GM19372 (cell line): ENCODE data around the gene APOD.
"Not testable (repeated sequence)": the region's sequence is repeated elsewhere in the genome, so short reads cannot be mapped to it uniquely, and the experiment has no call there.

Experiments used
- ATAC-seq: cut with Tn5 transposase; IDR thresholded peaks from one replicate; pipeline ENCODE4 v1.9.1; 2021; ENCODE audit warnings: mild to moderate bottlenecking, low read depth, moderate library complexity; ENCODE audit not compliant: unreplicated experiment

The APOD gene

DNA sequence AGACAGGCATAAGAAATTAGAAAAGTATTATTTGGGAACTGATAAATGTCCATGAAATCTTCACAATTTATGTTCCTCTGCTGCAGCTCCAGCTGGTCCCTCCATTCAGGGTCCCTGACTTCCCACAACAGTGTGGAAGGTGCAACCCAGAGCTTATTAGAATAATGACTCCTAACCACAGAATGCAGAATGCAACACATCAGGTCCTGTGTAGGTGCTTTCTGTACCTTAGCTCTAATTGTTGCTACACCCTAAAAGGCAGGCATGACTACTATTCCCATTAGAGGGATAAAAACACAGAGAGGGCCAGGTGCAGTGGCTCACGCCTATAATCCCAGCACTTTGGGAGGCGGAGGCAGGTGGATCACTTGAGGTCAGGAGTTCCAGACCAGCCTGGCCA lies 6.6 kb upstream of the APOD start:
- ATAC-seq = not testable (repeated sequence)

DNA sequence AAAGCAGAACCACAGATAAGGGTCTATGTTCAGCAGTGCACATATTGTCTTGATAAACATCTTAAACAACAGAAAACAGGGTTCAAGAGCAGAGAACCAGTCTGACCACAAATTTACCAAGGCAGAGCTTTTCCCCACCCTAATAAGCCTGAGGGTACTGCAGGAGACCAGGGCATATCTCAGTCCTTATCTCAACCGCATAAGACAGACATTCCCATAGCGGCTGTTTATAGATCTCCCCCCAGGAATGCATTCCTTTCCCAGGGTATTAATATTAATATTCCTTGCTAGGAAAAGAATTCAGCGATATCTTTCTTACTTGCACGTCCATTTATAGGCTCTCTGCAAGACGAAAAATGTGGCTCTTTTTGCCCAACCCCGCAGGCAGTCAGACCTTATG lies 6.1 kb upstream of the APOD start:
- not testable (repeated sequence) for ATAC-seq

DNA sequence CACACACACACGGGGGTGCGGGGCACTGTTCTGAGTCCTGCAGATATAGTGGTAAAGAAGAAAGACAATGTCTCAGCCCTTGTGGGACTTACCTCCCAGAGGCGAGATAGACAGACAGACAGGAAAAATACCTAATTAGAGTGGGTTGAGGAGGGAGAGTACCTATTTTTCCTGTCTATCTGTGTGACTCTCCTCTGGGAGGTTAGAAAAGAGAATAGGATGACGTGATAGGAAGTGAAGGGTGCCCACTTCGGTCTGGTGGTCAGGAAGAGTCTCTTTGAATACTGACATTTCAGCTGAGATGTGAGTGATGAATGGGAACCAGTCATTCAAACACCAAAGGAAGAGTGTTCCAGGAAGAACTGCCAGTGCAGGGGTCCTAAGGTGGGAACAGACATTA lies 4.1 kb upstream of the APOD start:
- ATAC-seq = no peak

DNA sequence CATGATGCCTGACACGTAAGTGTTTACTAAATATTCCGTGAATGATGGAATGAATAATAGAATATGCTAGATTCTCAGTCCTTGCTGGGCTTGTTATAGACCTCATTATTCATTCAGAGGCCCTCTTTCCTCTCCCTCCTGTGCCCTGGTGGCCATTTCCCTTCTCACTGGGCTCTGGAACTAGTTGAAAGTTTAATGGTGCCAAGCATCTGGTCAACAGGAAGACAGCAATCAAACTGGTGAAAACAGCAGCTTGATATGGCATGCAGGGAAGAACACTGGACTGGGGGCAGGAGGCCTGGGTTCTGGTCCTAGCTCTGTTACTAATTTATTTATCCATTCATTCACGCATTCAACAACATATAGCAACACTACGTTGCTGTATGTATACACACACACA lies 3.7 kb upstream of the APOD start:
- no peak for ATAC-seq

DNA sequence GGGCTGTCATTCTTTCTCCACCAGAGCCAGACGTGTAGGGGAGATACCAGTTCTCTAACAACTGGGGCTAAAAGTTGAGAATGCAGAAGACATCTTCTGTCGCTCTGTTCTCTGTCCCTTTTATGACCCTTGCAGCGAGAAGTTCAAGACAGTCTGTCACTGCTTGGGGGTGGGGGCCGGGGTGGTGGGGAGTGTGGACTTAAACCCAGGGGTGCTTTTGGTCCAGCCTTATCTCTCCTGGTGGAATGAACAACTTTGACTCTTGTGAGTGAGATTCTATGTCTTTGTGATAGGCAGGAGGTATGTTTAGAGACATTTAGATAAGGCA lies 767 bp upstream of the APOD start:
- no peak for ATAC-seq

DNA sequence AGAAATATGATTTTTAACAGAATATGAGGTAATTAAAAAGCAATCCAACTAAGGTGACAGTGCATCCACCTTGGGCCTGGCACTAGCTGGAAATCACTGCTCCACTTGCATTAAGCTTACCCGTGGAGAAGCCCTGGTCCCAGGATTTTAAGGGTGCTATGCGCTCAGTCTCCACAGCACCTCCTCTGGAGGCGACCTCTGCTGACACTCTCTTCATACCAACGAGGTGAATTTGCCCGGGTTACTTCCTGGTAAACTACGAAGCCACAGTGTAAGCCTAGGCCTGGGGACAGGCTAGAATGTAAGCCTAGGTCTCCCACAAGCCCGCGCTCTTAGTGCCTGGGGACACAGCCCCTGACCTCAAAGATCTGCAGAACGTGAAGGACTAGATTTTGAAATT lies 793 bp downstream of the APOD start:
- no peak for ATAC-seq

DNA sequence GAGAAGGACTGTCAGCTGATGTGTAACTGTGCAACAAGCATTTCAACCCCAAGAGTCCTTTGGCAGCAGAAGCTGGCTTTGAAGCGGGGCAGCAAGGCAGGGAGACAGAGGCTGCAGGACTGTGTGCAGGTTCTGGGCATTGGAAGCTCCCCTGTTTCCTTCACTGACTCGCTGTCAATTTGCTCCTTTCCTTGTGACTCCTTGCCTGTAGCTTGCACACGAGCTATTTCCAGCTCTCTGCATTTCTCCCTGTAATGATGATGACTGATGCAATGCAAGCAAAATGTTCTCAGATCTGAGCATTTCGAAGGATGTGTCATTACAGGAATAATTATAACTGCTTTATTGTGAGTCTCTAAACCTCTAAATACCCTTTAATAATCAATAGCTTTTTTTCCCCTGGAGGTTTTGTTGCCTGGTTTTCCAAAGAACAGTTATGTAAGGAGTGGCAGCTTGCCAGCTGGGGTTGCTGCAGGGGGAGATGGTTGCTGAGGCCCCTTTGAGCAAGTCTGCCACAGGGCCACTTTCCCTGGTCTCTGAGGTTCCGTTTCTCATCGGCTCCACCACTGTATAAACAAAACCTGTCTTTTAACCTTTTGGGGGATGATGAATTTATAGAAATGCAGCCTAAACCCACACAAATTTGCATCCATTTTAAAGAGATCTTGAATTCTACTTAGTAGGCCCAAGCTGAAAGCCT lies 2.8 kb downstream of the APOD start:
- no peak for ATAC-seq

DNA sequence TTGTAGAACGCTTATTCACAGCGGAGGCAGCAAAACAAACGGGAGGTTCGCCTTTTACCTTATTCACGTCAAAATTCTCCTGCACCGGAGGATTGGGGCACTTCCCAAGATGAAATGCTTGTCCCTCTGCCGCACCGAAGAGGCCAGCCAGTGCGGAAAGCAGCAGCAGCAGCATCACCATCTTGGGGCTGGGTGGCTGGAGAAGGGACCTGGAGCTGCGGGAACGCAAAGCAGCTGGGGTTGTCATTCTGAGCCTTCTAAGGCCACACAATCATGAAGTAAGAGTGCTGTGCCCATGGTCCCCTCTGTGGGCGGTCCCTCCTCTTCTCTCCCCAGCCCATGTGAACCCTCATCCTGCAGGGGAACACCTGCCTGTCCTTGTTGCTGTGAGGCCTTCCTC lies 4.5 kb downstream of the APOD start:
- ATAC-seq = no peak

DNA sequence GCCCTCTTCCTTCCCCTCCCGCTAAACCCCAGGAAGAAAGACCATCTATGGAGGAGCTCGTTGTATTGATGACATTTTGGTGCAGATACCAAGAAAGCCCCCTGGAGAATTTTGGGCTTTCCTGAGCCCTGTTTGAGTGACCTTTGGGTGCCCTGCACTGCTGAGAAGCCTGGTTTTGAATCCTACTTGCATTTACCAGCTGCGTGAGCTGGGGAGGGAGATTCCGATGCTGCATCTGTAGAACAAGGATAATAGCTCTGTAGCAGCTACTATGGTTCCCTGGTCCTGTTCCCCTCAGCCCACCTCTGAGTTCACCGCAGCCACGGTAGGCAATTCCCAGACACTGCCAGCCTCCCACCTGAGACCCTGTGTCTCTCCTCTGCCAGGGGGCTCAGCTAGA lies 5.2 kb downstream of the APOD start:
- ATAC-seq = no peak

DNA sequence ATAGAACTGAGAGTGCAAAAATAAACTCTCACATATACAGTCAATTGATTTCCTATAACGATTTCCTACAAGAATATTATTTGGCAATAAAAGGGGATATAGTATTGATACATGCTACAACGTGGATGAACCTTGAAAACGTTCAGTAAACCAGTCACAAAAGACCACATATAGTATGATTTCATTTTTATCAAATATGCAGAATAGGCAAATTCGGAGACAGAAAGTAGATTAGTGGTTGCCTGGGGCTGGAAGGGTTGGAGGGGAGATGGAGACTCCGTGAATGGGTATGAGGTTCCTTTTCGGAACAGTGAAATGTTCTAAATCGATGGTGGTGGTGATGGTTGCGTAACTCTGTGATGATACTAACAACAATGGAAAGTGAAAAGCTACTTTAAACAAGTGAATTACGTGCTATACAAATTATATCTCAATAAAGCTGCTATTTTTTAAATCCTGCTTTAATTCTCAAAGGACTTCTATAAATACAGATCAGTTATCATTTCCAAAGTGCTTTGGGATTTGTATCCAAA lies 6.0 kb downstream of the APOD start:
- ATAC-seq = no peak

DNA sequence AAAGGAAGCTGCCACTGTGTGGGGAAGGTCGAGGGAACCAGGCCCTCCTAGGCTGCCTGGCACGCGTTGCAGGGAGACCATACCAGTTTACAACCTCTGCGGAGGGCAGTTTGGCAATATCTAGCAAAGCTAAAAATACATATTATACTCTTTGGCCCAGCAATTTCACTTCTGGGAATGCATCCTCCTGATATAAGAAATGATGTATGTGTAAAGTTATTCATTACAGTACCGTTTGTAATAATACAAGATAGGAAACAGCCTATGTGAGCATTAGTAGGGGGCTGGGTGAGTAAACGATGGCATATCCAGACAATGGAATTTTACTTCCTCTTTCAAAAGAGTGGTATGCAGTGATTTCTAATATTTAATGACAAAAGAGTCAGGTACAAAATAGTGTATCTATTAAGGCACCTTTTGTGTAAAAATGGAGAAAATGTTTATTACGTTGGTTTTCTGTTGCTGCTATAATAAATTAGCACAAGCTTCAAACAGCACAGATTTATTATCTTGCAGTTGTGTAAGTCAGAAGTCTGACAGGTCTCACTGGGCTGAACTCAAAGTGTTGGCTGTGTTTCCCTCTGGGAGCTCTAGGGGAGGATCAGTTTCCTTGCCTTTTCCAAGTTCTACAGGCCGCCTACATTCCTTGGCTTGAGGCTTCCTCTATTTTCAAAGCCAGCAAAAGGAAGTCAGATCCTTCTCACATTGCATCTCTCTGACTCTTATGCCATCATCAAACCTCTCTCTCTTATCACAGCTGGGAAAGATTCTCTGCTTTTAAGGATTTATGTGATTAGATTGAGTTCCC lies 9.0 kb downstream of the APOD start:
- no peak for ATAC-seq

DNA sequence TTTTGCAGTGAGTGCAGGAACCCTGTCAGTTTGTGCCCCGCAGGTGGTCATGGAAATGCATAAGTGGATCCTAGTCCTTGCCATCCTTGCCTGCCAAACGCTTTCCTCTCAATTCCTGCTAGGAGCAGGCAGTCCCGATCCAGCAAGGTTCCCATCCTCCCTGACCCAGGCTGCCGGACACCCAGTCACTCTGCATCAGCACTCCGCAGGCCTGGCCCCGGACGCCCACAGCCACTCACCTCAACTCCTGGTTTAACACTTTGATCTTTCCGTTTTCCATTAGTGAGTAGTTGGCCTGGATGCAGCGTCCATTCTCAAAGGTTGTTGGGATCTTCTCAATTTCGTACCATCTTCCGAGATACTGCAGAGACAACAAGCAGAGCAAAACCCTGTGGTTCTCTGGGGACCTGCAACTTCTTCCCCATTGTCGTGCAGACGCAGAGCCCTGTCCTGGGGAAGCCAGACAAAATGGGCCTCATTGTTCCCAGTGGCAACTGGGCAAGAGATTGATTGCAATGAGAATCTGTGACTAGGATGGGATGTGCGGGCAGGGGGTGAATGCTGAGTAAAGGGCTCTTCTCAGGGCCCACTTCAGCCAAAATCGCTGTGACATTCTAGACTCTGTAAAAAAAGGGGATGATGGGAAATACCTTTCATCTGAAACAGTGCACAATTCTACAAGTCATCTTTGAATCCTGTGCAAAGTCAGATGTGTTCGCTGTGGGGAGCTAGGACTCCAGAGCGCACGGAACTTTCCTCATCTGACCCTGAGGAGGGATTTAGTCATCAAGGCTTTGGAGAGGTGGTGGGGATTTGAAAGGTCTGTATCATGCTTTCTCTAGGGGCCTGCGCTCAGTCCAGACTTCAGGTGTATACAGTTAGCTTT lies 9.9 kb downstream of the APOD start:
- no peak for ATAC-seq

DNA sequence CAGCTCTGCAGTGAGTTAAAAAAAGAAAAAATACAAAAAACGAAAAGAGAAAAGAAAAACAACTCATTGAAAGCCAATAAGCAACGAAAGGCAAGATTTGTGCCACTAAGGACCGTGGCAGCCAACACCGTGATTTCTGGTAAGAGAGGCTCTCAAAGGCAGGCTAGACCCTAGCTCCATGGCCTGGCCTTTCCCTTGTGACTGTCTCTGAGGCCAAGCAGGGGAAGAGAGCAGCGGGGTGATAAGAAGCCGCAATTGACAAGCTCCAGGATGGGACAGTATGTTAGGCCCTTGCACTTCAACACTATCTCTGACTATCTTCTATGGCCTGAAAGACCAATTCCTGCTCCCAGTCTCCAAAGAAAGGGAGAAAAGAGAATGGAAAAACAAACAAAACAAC lies 12.4 kb downstream of the APOD start:
- no peak for ATAC-seq

DNA sequence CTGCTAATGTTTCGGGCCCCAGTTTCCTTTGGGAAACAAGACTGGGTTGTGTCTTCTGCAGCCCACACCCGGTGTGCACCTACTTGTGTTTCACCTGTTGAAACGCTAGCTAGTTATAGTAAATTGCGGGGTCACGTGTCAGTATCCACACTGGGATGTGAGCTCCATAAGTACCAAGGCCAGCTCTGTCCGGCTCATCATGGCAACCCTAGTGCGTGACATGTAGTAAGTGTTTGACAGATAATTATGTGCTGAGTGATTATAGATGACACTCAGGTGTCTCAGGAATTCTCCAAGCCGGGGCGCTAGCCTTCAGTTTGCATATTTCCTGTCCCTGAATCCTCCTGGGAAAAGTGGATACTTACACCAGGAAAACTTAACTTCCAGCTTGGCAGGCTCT lies 12.8 kb downstream of the APOD start:
- ATAC-seq = no peak

DNA sequence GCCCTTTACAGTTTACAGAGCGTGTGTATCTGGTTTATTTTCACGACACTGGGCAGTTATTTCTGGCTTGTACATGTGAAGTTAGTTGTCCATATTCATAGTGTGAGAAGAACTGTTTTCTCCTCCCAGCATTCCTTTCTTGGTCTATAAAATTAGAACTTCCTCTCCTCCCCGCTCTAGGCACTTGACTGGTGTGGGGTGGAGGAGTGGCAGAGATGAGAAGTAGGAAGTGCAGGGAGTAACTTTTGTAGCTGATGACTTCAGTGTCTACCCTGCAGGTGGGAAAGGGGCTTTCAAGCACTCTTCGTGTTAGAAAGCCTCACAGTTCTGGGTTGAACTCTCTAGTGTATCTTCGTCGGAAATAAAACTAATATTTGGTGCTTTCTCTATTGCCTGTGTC lies 13.4 kb downstream of the APOD start:
- ATAC-seq = no peak

DNA sequence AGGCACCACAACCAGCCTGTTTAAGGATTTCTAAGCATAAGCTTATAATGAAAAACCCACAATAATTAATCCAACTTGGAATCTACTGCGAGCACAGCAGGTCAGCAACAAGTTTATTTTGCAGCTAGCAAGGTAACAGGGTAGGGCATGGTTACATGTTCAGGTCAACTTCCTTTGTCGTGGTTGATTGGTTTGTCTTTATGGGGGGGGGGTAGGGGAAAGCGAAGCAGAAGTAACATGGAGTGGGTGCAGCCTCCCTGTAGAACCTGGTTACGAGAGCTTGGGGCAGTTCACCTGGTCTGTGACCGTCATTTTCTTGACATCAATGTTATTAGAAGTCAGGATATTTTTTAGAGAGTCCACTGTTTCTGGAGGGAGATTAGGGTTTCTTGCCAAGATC lies 15.1 kb downstream of the APOD start:
- ATAC-seq = no peak

DNA sequence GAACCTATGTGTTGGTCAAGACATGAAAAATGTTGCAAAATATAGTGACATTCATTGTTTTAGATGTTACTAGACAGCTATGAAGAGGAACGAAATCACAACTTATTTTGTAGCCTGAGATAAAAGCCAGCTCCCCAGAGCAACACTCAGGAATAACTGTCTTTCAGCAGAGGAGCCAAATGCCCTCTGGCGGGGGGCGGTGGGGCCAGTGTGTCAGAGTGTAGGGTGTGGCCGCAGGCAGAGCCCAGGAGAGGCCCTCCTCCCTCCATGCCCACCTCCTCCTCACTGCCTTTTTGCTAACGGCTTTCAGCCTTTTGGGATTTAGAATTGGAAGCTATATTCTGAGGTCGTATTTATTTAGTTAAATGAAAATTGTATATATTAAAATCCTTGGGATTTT lies 16.9 kb downstream of the APOD start:
- no peak for ATAC-seq

DNA sequence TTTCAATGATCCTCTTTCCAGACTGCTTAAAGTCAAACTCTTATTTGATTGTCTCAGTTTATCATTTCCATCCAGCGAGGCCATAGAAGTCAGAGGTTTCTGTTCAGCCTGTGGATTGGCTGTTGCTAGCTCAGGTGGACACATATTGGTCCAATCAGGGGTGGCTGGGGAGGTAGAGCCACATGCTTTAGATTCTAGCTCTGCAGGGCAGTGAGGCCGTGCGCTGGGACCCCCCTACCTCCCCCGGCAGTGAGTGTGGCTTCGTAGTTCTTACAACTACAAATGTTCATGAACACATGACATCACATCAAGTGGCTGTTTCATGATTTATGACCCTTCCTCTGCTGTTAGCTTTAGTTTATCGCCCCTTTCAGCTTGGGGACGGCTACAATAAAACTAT lies 18.0 kb downstream of the APOD start:
- ATAC-seq = no peak

DNA sequence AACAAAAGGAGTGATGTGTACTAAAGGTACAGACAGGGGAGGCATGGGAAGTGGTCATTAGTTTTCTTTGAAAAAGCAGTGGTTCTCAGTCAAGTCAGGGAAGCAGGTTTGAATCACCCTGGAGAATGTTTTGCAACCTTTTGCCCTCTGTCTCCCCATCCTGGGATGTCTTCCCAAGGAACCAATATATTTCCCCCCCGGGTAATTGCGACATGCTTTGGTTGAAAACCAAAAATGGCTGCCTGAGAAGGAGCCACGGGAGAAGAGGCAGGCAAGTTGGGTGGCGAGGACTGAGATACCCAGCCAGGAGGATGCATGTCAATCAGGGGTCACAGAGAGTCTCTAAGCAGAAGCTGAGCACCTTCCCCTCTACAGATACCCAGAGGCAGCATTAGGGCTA lies 20.4 kb downstream of the APOD start:
- ATAC-seq = no peak

DNA sequence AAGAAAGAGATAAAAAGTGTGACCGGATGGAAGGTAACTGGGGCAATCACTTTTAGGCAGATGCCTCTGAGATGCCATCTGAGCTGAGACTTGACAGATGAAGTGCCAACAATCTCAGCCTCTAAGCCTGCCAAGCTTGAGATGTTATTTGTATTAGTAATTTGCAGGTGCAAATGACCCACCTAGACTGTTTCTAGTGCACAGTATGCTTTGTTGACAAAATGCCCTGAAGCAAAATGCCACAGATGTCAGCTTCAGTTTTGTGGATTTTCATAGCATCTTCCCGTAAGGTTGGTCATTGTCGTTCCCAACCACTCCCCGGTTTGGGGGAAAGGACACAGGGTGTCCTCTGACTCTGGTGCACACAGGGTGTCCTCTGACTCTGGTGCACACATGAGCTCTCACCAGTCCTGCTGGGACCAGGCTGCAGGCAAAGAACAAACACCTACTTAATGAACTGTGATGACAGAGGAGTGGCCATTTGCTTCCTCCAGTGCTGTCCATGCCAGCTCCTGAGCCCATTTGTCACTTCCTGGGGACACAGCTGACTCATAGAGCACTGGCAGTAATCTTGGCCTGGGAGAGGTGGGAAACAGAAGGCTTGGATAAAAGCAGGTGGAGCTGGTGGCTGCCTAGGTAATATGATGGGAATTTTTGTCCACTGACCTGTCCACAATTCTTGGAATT lies 23.9 kb downstream of the APOD start:
- ATAC-seq = no peak

DNA sequence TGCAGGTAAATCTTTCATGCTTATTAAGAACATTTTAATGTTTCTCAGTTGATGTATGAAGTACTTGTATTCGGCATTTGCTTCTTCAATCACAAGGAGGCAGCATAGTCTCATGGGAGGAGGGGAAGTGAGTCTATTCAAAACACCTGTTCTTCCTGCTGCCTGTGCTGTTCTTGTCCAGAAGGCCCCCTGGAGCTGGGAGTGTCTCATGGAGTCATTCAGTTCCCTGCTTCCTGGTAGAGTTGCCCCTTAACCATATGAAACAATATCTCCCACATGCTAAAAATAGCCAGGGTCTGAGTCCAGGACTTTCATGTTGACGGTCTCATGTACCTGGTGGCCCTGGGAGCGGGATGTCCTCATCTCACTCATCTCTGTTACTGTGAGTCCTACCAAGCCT lies 25.1 kb downstream of the APOD start:
- no peak for ATAC-seq
